A172 (cell line): ENCODE data around the gene CCHCR1. TPM values are rescaled to one million over a fixed set of nuclear protein-coding genes. Genes with fewer than 3 reads are reported as not detected.
A peak's percentile ranks its signal among the peaks of the same experiment; 100 is the strongest.

ENCODE experiments used
- DNase-seq: peaks from one replicate; pipeline ENCODE4 v3.0.0-alpha.2; 2015; ENCODE audit warnings: low spot score
- total RNA-seq: library from RNA; depleted of rRNA; stranded (reverse); fragments of >200 nt; shearing (Covaris generic); gene quantifications from 2 replicates; pipeline ENCODE4 v1.2.3, GENCODE V29; 2014

The CCHCR1 gene
- total RNA-seq, 1 experiment from 2014 or later: 18.9 TPM

DNA sequence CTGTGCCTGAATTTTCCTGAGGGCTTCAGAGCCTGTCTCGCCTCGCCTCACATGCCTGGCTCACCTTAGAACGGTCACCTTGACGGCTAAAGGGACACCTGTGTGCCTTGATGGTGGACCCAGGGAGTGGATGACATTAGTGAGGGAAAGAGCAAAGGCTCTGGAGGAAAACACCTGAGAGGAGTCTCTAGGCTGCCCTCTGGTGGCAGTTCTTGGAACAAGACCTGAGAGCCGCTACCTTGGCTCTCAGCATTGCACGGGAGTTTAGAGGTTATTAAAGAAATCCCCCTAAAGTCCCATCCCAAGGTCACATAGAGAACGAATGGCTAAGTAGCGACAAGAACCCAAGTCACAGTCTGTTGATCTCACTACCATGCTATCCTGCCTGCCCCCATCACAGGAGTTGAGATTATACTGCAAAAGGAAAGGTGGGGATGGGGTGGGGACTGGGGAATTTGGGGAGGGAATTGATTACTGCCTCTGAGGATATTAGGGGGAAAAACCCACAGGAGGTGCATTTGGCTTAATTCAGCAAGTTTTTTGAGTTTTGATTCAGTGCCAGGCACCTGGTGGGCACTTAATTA lies 29.4 kb downstream of the CCHCR1 start:
- DNase-seq: peak; percentile 52

DNA sequence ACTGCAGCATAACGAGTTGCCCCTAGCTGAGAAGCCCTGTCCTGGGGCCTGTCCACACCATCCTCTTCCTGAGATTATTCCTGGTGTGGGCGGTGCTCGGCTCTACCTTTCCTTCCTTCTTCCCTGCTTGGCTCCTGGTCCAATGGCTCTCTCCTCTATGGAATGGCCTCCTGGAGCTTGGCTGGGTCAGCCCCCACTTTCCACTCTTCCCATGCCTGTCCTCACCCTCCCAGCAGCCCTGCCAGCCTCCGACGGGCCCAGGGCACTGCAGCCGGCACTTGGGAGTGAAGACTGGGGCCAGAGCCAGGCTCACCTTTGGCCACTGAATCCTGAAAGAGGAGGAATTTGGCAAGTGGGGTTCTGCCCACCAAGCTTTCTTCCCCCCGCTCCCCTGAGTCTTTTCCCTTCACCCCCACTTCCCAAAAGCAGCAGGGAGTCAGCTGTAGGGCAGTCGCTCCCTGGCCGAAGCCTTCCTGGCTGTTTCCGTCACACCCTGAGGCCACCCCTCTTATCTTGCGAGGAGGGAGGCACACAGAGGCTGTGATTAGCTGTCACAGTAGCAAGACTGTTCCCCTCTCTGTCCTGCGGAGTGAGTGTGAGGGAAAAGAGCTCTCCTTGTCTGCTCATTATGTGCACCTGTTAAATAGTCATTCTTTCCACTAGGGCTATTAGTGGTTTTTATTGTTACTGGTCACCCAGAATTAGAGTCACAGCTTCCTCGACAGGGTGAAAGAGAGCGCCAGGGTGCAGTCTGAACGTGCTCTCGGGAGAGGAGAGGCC lies 31.0 kb downstream of the CCHCR1 start:
- no peak for DNase-seq

DNA sequence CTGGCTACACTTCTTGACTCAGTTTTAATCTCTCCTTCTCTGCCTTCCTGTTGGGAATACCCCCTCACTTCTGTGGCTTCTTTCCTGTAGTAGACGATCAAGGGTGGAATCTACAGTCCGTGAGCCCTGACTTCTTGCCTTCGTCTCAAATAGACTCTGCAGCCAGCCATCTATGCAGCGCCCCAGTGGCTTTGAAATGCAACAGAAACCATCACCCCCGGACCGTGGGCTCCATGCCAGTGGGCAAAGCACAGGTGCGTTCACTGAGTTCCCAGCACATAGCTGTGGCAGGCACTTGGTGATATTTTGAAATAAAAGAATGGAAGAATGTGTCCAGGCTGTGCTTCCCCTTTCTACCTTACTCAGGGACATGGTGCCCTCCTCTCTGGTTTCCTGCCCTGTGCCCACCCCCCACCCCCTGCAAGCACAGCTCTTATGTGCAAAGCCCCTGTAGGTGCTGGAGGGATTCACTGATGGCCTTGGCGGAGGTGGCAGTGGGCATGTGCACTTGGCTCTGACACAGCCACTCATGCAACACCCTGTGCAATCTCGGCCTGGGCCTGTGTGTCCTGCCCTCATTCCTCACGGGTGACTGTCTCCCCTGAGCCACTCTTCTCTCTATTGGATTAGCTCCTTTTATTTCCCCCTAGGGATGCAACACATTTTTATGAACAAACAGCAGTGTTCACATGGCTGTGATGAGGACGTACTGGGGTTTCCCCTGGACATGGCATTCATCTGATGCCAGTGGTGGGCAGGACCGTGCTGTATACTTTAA lies 31.8 kb downstream of the CCHCR1 start:
- DNase-seq: peak; percentile 71

DNA sequence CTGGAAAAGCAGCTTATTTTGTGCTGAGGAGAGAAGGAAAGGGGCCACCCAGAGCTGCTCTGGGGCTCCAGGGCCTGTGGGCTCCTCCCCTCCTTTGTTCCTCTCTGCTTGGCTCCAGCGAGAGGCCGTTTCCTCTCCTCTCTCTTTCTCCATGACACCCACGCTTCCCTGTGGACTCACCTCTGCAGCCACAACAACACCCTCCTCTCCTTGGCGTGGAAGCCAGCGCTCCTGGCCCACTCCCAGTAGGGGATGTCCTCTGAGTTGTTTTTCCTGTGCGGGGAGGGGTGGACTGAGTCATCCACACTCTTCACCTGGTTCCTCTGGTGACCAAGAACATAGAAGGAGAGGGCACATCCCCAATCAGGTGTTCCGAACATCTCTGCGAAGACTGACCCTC lies 32.4 kb downstream of the CCHCR1 start:
- DNase-seq: peak; percentile 69

DNA sequence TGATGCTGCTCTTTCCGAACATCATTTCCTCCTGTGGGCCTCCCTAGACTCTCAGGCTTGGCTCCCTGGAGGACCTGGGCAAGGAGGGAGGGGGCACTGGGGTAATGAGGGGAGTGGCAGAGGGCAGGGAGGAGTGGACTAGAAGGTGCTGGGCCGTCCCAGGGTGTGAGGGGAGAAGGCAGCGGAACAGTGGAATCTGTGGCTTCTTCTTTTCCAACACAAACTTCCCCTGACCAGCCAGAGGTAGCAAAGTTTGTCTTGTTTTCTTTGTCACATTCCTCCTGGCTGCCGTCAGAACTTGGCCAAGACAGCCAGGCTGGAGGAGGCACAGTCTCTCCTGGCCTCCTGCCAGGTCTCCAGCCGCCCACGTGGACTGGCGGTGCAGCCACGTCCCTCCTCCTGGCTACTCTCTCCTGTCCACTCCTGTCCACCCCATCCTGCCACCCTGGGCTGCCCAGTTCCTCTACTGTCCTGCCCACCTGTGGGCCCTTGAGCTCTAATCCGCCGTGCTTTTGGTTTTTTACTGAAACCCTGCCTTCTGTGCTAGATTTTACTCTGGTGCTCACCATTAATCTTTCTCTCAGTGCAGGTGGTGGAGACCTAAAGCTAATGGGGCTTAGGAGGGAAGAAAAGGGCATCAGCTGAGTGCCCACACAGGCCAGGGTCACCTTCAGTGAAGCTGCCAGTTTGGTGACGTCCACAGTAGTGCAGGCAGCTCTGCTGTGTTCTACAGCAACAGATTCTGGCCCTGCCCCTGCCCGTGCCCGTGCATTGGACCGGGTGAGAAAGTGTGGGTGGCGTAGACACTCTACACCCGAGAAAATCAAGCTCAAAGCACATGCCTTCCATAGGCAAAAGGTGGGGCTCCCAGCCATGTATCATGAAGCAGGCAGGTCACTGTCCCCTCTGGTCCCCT lies 34.6 kb downstream of the CCHCR1 start:
- peak; percentile 93 for DNase-seq

DNA sequence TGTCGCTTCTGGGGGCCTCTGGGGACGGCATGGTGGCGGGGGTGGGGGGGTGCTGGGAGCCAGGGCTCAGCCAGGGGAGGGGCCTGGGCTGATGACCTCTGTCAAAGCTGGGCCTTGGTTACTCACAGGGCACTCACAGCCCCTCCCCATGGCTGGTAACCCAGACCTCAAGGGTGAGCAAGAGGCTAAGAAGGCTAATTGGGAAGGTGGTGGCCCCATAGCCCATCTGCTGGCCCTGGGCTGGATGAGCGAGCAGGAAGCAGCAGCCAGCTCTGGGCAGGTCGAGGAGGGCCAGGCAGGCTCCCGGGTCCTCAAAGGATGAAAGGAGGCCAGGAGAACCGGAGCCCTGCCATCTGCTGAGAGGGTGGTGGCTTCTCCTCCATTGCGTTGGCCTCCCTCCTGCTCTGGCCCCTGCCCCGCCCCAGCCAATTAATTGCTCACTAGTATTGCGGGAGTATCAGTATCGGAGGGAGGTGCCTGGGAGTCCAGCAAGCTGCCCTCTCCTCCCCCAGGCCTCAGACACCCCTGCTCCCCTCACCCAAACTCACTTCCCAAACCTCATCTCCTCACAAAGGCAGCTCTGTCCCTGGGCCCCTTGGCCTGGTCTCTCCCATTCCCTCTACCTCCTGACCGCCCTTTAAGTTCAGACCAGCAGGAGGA lies 36.3 kb downstream of the CCHCR1 start:
- no peak for DNase-seq

DNA sequence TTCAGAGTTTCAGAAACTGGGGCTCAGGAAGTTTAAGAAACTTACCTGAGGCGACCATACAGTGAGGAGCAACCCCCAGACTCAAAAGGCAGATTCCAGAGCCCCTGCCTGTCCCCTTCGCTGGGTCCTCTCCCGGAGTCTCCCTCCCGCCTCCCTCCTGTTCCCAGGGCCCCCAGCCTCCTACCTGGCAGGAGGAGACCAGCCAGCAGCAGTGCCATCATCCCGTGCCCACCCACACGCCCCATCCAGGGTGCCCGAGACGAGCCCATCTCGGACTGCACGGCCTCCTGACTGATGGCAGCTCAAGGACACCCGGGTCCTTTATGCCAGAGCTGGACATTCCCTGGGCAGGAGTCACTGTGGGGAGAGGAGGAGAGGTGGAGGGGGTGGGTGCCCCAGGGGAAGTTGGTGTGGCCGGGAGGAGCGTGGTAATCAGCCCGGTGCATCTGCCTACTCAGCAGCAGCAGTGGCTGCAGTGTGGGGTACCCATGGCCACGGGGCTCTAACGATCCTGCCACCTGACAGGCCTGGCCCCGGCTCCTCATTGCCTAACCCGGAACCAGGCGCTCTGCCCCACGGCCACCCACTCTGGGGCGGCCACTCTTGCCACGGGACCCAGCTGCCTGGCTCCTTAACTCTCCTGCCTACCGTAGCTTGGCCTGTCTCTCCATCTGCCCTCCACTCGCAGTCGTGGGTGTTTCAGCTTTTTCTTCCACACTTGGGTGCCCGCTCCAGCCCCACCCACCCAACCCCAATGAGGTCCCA lies 37.3 kb downstream of the CCHCR1 start, which contains the start of gene CDSN:
Gene CDSN (minus strand): TSS at position 296 of the 765 bp plus-strand sequence. CDS start 27 bp downstream, at position 269.
- no peak for DNase-seq

DNA sequence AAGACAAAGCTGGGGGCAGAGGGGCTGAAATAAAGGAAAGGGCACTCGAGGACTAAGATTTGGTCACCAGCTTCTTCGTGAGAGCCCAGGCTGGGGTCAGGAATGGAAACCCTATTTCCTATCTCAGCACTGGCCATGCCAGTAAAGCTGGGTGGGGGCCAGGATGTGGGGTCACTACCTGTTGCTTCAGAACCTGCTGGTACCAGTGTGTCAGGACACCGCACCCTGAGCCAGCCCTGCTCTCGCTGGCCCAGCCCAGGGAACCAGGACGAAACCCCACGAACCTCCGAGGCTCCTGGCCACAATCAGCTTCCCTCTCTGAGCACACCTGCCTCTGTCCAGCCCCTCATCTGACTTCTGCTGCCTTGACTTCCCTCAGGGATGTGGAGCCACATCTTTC lies 39.4 kb downstream of the CCHCR1 start:
- no peak for DNase-seq

DNA sequence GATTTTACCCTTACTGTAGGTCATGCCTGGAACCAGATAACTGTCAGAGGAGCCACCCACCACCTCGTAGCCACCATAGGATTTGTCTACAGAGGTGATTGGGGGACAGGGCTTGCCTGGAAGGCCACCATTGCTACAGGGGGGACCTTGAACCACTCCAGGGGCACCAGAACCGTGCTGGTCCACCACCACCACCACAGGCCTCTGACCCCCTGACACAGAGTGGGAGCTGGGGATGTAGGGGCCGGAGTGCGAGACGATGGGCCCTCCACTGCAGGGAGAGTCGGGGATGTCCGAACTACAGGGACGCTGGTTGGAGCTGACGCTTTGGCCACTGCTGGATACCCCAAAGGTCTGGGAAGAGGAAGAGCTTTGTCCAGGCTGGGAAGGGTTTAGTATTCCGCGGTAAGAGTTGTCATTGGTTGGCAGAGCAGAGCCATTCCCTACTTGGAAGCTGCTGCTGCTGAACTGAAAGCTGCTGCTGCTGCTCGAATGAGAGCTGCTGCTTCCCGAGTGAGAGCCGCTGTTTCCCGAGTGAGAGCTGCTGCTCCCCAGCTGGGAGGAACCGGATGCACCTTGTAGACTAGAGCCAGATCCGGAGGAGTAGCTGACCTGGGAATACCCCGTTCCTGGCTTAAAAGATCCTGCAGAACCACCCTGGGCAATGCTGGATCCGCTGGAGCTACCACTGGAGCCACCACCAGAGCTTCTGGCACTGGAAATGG lies 40.8 kb downstream of the CCHCR1 start:
- no peak for DNase-seq

DNA sequence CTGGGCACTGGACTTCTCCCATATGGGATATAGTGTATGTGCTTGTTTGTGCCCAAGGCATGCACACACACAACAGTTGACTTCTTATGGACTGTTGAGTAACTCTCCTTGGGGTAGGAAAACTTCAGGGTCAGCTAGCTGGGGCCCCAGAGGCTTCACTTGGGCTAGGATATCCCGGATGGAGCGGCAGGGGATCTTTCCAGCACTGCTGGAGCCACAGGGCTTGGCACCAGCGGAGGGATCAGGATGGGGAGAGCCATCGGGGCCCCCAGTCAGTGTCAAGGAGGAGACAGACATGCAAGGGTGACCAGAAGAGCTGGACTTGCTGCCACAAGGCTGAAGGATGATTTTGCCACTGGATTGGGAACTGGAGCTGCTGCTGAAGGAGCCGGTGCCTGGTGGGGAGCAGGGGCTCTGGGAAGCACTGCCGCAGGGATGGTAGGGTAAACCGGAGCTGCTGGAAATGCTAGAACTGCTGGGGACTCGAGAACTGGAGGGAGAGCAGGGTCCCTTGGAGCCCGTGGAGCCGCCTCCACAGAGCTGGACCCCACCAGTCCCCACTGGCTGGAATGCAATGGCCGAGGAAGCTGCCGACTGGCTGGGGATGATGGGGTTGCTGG lies 41.6 kb downstream of the CCHCR1 start:
- DNase-seq: no peak

DNA sequence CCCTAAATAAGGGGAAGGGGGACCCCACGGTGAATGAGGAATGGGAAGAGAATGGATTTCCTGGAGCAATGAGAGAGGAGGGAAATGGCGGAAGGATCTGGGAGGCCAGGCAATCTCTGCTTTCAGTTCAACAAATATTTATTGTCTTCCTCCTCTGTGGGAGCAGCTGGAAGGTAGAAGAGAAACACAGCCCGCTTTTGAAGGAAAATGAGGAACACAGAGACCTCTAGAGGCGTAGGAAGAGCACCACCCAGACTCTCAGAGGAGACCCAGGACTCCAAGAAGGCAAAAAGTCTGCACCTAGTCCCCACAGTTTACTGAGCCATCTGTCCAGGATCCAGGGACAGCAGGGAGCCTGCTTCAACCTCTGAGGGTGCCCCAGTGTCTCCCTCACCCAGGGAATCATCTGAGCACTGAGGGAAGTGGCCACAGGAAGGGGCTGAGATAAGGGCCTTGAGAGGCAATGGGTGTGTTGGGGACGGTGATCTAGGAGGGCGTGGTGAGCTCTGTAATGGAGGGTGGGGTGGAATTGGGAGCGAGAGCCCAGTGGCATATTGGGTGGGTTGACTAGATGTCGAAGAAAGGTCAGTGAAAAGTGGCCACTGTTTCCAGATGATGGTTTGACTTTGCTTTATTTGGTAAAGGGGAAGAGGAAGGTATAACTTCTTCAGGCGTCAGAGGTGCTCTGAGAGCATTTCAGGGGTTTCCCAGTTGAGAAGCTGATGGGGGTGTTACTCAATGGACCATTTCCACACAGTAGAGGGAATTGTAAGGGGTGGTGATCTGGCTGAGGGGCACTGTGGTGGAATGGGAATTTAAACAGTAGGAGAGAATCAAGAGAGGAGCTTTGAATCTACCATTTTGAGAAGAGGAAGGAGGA lies 42.4 kb downstream of the CCHCR1 start:
- DNase-seq: peak; percentile 68

DNA sequence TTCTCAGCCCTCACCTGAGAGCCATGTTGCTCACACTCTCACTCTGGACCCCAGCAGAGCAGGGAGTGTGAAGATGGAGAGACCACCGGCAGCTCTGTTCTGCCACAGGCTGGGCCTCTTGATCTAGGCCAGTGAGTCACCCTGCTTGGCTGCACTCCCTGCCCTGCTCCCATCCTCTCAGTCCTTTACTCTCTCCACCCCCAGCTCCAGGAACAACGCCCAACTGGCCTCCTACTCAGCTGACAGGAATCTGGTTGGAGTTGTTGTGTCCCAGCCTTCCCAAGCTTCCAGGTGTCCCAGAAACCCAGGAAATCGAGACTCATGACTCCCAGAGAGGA lies 43.1 kb downstream of the CCHCR1 start, which contains the start of gene PSORS1C1:
Gene PSORS1C1 (plus strand): TSS at position 260 of the 338 bp plus-strand sequence. CDS start 14,833 bp downstream, outside the sequence.
- peak; percentile 96 for DNase-seq

DNA sequence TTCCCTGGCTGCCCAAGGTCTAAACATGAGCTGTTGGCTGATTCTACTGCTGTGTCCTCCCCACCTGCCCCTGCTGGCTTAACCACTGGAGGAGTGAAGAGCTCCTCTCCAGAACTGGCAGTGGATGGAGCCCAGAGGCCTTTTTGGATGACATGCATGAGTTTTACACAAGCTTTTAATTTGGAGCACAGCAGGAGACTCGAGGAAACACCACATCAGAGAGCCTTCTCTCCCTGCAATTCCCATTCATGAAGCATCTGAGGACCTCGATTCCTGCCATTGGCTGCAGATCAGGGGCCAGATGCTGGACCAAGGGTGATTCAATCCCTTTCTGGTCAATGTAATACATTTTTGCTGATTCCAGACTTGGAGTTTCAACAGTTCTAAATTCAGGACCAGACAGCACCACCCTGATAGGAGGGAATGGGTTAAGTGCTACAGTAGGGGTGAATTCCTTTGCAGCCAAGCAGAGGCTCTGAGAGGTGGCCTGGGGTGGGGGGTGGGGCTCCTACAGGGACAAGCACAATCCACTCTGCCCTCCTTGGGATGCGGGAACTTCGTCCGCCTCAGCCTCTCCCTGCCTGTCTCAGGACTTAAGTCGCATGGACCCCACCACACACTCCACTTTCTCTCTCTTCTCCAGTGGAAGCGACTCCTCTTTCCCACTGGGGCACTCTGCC lies 43.6 kb downstream of the CCHCR1 start:
- DNase-seq: peak; percentile 63

DNA sequence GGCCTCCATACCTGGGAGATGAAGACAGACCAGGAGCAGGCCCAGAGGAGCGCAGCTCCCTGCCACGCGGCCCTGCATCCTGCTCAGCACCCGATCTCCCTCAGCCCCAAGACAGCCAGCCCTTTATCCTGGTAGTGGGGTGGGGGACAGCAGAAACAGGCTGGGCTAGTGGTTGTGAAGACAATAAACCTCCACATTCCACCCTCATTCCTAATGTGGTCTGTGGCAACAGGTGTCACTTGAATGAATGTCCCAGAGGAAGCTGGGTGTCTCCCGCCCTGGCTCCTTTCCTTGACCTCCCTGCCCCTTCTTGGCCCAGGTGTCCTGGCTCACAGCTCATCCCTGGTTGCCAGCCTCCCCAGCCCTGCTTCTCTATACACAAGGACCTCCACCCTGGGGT lies 45.1 kb downstream of the CCHCR1 start, which contains the start of gene C6orf15:
Gene C6orf15 (minus strand): TSS at position 98 of the 400 bp plus-strand sequence. CDS start 20 bp downstream, at position 78.
- DNase-seq: no peak

DNA sequence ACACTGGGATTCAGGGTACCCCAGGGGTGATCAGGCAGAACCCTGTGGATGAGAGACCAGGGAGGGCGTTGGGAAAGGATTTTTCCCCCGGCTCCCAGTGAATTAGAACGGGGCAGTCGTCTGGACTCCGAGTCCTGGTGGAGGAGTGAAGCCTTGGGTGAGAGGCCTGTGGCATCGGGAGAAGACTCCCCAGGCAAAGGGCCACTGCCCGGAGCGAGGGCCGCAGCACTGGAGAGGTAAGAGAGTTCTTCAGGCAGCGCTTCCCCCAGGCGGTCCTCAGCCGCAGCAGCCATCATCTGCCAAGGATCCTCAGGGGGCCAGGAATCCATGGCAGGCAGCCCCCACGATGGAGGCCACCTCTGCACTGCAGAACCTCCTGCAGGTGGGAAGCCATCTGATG lies 45.9 kb downstream of the CCHCR1 start:
- no peak for DNase-seq

DNA sequence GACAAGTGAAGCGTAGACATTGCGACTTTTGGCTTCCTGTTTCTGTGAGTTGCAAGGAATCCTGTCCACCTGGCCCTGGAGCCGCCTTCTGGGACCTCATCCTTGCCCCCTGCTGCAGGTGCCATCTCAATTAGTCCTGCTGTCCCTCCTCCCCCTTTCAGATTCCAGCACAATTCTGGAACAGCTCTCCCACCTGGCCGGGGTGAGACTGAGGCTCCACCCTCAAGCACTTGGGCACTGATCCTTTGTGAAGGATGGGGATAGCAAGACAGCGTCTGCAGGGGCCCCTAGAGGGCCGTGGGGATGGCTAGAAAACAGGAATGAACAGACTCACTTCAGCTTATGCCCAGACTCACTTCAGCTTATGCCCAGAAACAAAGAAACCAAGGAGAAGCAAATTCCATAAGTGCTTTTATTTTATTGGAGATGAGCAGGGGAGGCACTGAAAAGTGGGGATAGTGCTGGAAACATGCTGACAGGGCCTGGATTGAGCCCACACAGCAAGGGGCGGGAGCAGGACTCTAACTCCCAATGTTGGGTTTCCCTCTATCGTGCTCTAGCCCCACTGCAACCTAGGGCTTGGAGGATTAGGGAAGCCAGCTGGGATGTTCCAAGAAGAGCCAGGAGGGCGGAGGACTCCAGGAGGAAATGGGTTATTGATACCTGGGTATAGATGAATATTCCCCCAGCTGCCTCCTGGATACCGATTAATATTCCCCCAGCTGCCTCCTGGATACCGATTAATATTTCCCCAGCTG lies 46.6 kb downstream of the CCHCR1 start:
- no peak for DNase-seq

DNA sequence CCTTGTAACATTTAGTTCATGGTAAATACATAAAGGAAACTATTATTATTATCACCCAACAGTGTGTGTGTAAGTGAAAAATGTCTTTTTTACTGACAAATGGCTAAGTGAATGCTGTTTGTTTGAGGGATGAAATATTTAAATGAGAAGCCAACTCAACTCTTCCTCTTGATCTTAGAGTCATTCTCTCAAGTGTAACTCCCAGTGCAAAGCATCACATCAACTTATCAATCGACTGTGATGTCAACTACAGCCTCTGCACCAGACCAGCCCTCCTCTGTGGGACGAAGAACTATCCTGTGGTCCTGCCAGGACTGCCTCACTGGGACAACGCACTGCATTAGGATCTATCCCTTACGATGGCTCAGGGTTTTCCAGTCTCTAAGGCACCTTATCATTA lies 50.5 kb downstream of the CCHCR1 start:
- DNase-seq: no peak
